ENCODE data around the gene SCRN2.

Gene SCRN2

GRCh38 chr17:47792979-47793378, 48.1 kb downstream of the SCRN2 start:
- H3K27ac ChIP-seq: no peak overlapping the region
- TF ChIP-seq CTCF (IDR thresholded peaks at IDR 0.05) (no peak), ZFX (IDR thresholded peaks at IDR 0.05; ENCODE audit: borderline replicate concordance) (no peak)

- no peak for TF ChIP-seq CTCF (IDR thresholded peaks at IDR 0.05)
- no peak for TF ChIP-seq ZFX (IDR thresholded peaks at IDR 0.05; ENCODE audit: borderline replicate concordance)
- H3K27ac ChIP-seq: no peak overlapping the region
These were observed 48.6 kb downstream of the SCRN2 start for GRCh38 chr17:47792457-47792856.

GRCh38 chr17:47791025-47791424, 50.0 kb downstream of the SCRN2 start:
- no peak overlapping the region for H3K27ac ChIP-seq
- TF ChIP-seq ZFX (IDR thresholded peaks at IDR 0.05; ENCODE audit: borderline replicate concordance) (no peak), CTCF (IDR thresholded peaks at IDR 0.05) (no peak)

GRCh38 chr17:47789611-47790561, 51.2 kb downstream of the SCRN2 start:
- H3K27ac ChIP-seq: no peak overlapping the region
- TF ChIP-seq CTCF (IDR thresholded peaks at IDR 0.05): peak; percentile 83
- TF ChIP-seq ZFX (IDR thresholded peaks at IDR 0.05; ENCODE audit: borderline replicate concordance): no peak

All from 22Rv1 (cell line).